H9 (cell line): ENCODE data around the gene DYRK3. TPM values are rescaled to one million over a fixed set of nuclear protein-coding genes. Genes with fewer than 3 reads are reported as not detected.

Source experiments
- DNase-seq: peaks from one replicate; pipeline ENCODE4 v3.0.0-alpha.2; 2017
- H2AFZ ChIP-seq: one replicate; pipeline ENCODE4 v1.6.1; 2013; ENCODE audit warnings: mild to moderate bottlenecking, low read length, control low read depth, moderate library complexity
- H2AK5ac ChIP-seq: 2 replicates; pipeline ENCODE4 v1.6.1; 2013; ENCODE audit warnings: low read length, control low read depth, mixed read lengths; ENCODE audit not compliant: insufficient read length
- H2BK120ac ChIP-seq: one replicate; pipeline ENCODE4 v1.6.1; 2013; ENCODE audit warnings: low read depth, mild to moderate bottlenecking, low read length, control low read depth, inconsistent platforms; ENCODE audit not compliant: poor library complexity, severe bottlenecking
- H2BK12ac ChIP-seq: 2 replicates; pipeline ENCODE4 v1.6.1; 2013; ENCODE audit warnings: low read length, control low read depth, mixed read lengths, low read depth; ENCODE audit not compliant: insufficient read length
- H2BK15ac ChIP-seq: 2 replicates; pipeline ENCODE4 v1.6.1; 2013; ENCODE audit warnings: low read depth, low read length, control low read depth
- H2BK20ac ChIP-seq: one replicate; pipeline ENCODE4 v1.6.1; 2013; ENCODE audit warnings: low read depth, mild to moderate bottlenecking, low read length, control low read depth, inconsistent platforms; ENCODE audit not compliant: poor library complexity, severe bottlenecking
- H2BK5ac ChIP-seq: 2 replicates; pipeline ENCODE4 v1.6.1; 2013; ENCODE audit warnings: low read length, control low read depth, mixed read lengths; ENCODE audit not compliant: insufficient read length
- H3K14ac ChIP-seq: 2 replicates; pipeline ENCODE4 v1.6.1; 2013; ENCODE audit warnings: low read length, control low read depth; ENCODE audit not compliant: insufficient read depth
- H3K18ac ChIP-seq: 2 replicates; pipeline ENCODE4 v1.6.1; 2013; ENCODE audit warnings: low read depth, mild to moderate bottlenecking, mixed read lengths, low read length, control low read depth; ENCODE audit not compliant: insufficient read length
- H3K23ac ChIP-seq: 2 replicates; pipeline ENCODE4 v1.6.1; 2013; ENCODE audit warnings: low read length, control low read depth, mixed read lengths, low read depth; ENCODE audit not compliant: insufficient read length
- H3K23me2 ChIP-seq: 2 replicates; pipeline ENCODE4 v1.6.1; 2013; ENCODE audit warnings: low read depth, mild to moderate bottlenecking, mixed read lengths, low read length, control low read depth; ENCODE audit not compliant: insufficient read length, poor library complexity, severe bottlenecking
- H3K27ac ChIP-seq: 2 replicates; pipeline ENCODE4 v1.5.1; 2013; ENCODE audit warnings: low read length, control low read depth, mixed read lengths, low read depth; ENCODE audit not compliant: insufficient read length
- H3K27me3 ChIP-seq: 2 replicates; pipeline ENCODE4 v1.6.1; 2013; ENCODE audit warnings: low read length, control low read depth, inconsistent platforms; ENCODE audit not compliant: insufficient read depth
- H3K4ac ChIP-seq: 2 replicates; pipeline ENCODE4 v1.6.1; 2013; ENCODE audit warnings: low read depth, mild to moderate bottlenecking, control low read depth, inconsistent platforms, low read length, moderate library complexity
- H3K4me1 ChIP-seq: 2 replicates; pipeline ENCODE4 v1.6.1; 2013; ENCODE audit warnings: low read length, control low read depth, inconsistent platforms; ENCODE audit not compliant: insufficient read depth
- H3K4me2 ChIP-seq: 2 replicates; pipeline ENCODE4 v1.6.1; 2013; ENCODE audit warnings: low read length, control low read depth, mixed read lengths; ENCODE audit not compliant: insufficient read length, insufficient read depth
- H3K56ac ChIP-seq: 2 replicates; pipeline ENCODE4 v1.6.1; 2013; ENCODE audit warnings: low read depth, mild to moderate bottlenecking, mixed read lengths, low read length, control low read depth; ENCODE audit not compliant: insufficient read length
- H3K79me1 ChIP-seq: 2 replicates; pipeline ENCODE4 v1.6.1; 2013; ENCODE audit warnings: low read depth, mild to moderate bottlenecking, moderate library complexity, low read length, control low read depth, inconsistent platforms; ENCODE audit not compliant: insufficient read depth, poor library complexity, severe bottlenecking
- H3K79me2 ChIP-seq: 2 replicates; pipeline ENCODE4 v1.6.1; 2013; ENCODE audit warnings: low read length, control low read depth, inconsistent platforms; ENCODE audit not compliant: insufficient read depth
- H3K9ac ChIP-seq: 2 replicates; pipeline ENCODE4 v1.6.1; 2013; ENCODE audit warnings: low read length, control low read depth, mixed read lengths; ENCODE audit not compliant: insufficient read length; ENCODE audit errors: extremely low read depth
- H3K9me3 ChIP-seq: one replicate; pipeline ENCODE4 v1.6.1; 2013; ENCODE audit warnings: low read depth, low read length, inconsistent platforms; ENCODE audit not compliant: control insufficient read depth
- H3T11ph ChIP-seq: one replicate; pipeline ENCODE4 v1.6.1; 2013; ENCODE audit warnings: mild to moderate bottlenecking, low read length, control low read depth, inconsistent platforms
- H4K20me1 ChIP-seq: one replicate; pipeline ENCODE4 v1.6.1; 2013; ENCODE audit not compliant: control insufficient read depth, insufficient read length, insufficient read depth
- H4K5ac ChIP-seq: 2 replicates; pipeline ENCODE4 v1.6.1; 2013; ENCODE audit warnings: low read depth, mild to moderate bottlenecking, mixed read lengths, low read length, control low read depth; ENCODE audit not compliant: insufficient read length
- H4K8ac ChIP-seq: replicated peaks from 2 replicates; pipeline ENCODE4 v1.6.1; 2013; ENCODE audit warnings: low read length, control low read depth, mixed read lengths, low read depth; ENCODE audit not compliant: insufficient read length
- H4K91ac ChIP-seq: 2 replicates; pipeline ENCODE4 v1.6.1; 2013; ENCODE audit warnings: low read depth, mild to moderate bottlenecking, moderate library complexity, mixed read lengths, low read length, control low read depth; ENCODE audit not compliant: insufficient read length
- H3K27ac Mint-ChIP-seq, 3 experiments: 2 replicates in 2 of 3; 3 replicates in 1 of 3; pipeline ENCODE4 v1.8.0; 2020 to 2021; ENCODE audit warnings: mixed read lengths in 3 of 3, mild to moderate bottlenecking in 1 of 3, moderate library complexity in 1 of 3
- H3K27me3 Mint-ChIP-seq: 2 replicates; pipeline ENCODE4 v1.8.0; 2021; ENCODE audit warnings: low read depth, mild to moderate bottlenecking, moderate library complexity, mixed read lengths
- H3K36me3 Mint-ChIP-seq, 3 experiments: 2 replicates in 2 of 3; 3 replicates in 1 of 3; pipeline ENCODE4 v1.8.0; 2020 to 2021; ENCODE audit warnings: low read depth in 3 of 3, mixed read lengths in 3 of 3; ENCODE audit not compliant: insufficient read depth in 1 of 3
- H3K4me1 Mint-ChIP-seq, 2 experiments: 2 replicates each; pipeline ENCODE4 v1.8.0; 2020; ENCODE audit warnings: mixed read lengths in 2 of 2
- H3K4me3 Mint-ChIP-seq, 2 experiments: 2 replicates in 1 of 2; 3 replicates in 1 of 2; pipeline ENCODE4 v1.8.0; 2020 to 2021; ENCODE audit warnings: mild to moderate bottlenecking in 2 of 2, mixed read lengths in 2 of 2, moderate library complexity in 1 of 2
- H3K9me3 Mint-ChIP-seq, 2 experiments: 2 replicates in 1 of 2; 3 replicates in 1 of 2; pipeline ENCODE4 v1.8.0; 2020; ENCODE audit warnings: mild to moderate bottlenecking in 2 of 2, mixed read lengths in 2 of 2, moderate library complexity in 1 of 2
- CTCF ChIP-seq: fragments of 200-600 bp; sonication (generic); conservative IDR thresholded peaks from 3 replicates; pipeline ENCODE4 v1.8.0; 2021; ENCODE audit warnings: antibody characterized with exemption, mild to moderate bottlenecking
- WGBS: extraction: QIAGEN DNeasy Blood & Tissue Kit; methylation state at CpG from one replicate; pipeline ENCODE4 v1.1.7; 2013; ENCODE audit warnings: missing lambda C conversion rate, low lambda C conversion rate, mixed read lengths; ENCODE audit not compliant: insufficient read length; ENCODE audit errors: extremely low coverage; 5-methylcytosine and 5-hydroxymethylcytosine counted together
- total RNA-seq: library from RNA; stranded (reverse); gene quantifications from 2 replicates; pipeline ENCODE4 v1.2.1, GENCODE V29; 2021

The DYRK3 gene
- total RNA-seq, 1 experiment from 2014 or later, result 4.7 TPM

GRCh38 chr1:206686478-206687249 is 51.3 kb downstream of the DYRK3 start:
- H3K27ac Mint-ChIP-seq, result no peak overlapping the region
- Histone ChIP-seq H3K79me1 (peaks cover 6% of the 10 kb centered on the region), H4K8ac (no peak overlapping the region), H3K9me3 (no peaks in the 10 kb centered on the region), H3K4me2 (peak overlapping the region; percentile 54), H3K9ac (no peak overlapping the region), H2BK12ac (no peak overlapping the region), H2AFZ (no peak overlapping the region), H4K91ac (no peak overlapping the region), H3K27ac (no peak overlapping the region), H3K79me2 (peaks cover 6% of the 10 kb centered on the region; the same call in 1 of the 2 replicates), H3K56ac (no peak overlapping the region), H3K27me3 (peaks cover 23% of the 10 kb centered on the region), H3T11ph (no peak overlapping the region), H3K23ac (no peak overlapping the region), H3K18ac (no peak overlapping the region), H2BK20ac (no peak overlapping the region), H2BK15ac (no peak overlapping the region), H2BK120ac (no peak overlapping the region), H4K5ac (no peak overlapping the region), H3K4me1 (peaks cover 13% of the 10 kb centered on the region; the same call in 1 of the 2 replicates), H3K4ac (no peak overlapping the region), H2BK5ac (no peak overlapping the region), H3K23me2 (peaks cover 15% of the 10 kb centered on the region), H3K14ac (no peak overlapping the region), H2AK5ac (no peak overlapping the region), H4K20me1 (no peaks in the 10 kb centered on the region)
- peaks cover 56% of the 10 kb centered on the region for H3K27me3 Mint-ChIP-seq
- no peak for DNase-seq
- H3K9me3 Mint-ChIP-seq, result peaks cover 0 to 2% of the 10 kb centered on the region in 2 experiments; a peak in 1 of 5 replicates
- peak overlapping the region; percentile 92 to 93 for H3K4me3 Mint-ChIP-seq
- peaks cover 0 to 4% (median 0%) of the 10 kb centered on the region in 3 experiments; a peak in 1 of 7 replicates for H3K36me3 Mint-ChIP-seq
- H3K4me1 Mint-ChIP-seq, result peaks cover 52 to 60% of the 10 kb centered on the region in 2 experiments
- TF ChIP-seq CTCF, result no peak
- WGBS, result no CpG with 5 or more reads among the region's 8 CpGs
